Adrenal gland (tissue), 5 donors: ENCODE data around the gene FXYD3.

ENCODE experiments used
- CTCF ChIP-seq, 6 experiments: fragments of 450-650 bp in 4 of 6; fragments of 200-600 bp in 2 of 6; sonication (generic) in 1 of 6; IDR thresholded peaks; 1 replicate in 5 of 6; 2 replicates in 1 of 6; pipeline versions ENCODE4 v1.5.1 to v1.8.0; 2016 to 2021; ENCODE audit warnings: antibody characterized with exemption in 6 of 6, mild to moderate bottlenecking in 2 of 6, moderate library complexity in 1 of 6
- POLR2A ChIP-seq, 2 donors: fragments of 450-650 bp; IDR thresholded peaks; one replicate each; pipeline ENCODE4 v1.6.1; 2017; ENCODE audit warnings: antibody characterized with exemption in 2 of 2, mild to moderate bottlenecking in 2 of 2, moderate library complexity in 1 of 2
- donor health status: DM: no; HTN: no; CAD: no.

- TF ChIP-seq CTCF (IDR thresholded peaks at IDR 0.05) (no peak), POLR2A (IDR thresholded peaks at IDR 0.05) (no peak)
Measured at GRCh38 chr19:35086455-35086854, 29.2 kb upstream of the FXYD3 start.
